IPS-15b (cell line): ENCODE data around the gene RAD51B.
"Not testable (repeated sequence)": the region's sequence is repeated elsewhere in the genome, so short reads cannot be mapped to it uniquely, and the experiment has no call there.

Experiments used
- H3K27me3 ChIP-seq: one replicate; pipeline ENCODE4 v1.6.1; 2013; ENCODE audit warnings: low read length; ENCODE audit not compliant: control insufficient read depth, insufficient read depth
- H3K36me3 ChIP-seq: one replicate; pipeline ENCODE4 v1.6.1; 2013; ENCODE audit warnings: low read length; ENCODE audit not compliant: control insufficient read depth, insufficient read depth
- H3K4me1 ChIP-seq: one replicate; pipeline ENCODE4 v1.6.1; 2013; ENCODE audit warnings: mild to moderate bottlenecking, low read length; ENCODE audit not compliant: control insufficient read depth, insufficient read depth
- H3K4me3 ChIP-seq: one replicate; pipeline ENCODE4 v1.5.1; 2013; ENCODE audit warnings: low read depth, low read length
- H3K9ac ChIP-seq: one replicate; pipeline ENCODE4 v1.6.1; 2013; ENCODE audit warnings: low read depth, mild to moderate bottlenecking, low read length
- H3K9me3 ChIP-seq: one replicate; pipeline ENCODE4 v1.6.1; 2013; ENCODE audit warnings: mild to moderate bottlenecking, low read length; ENCODE audit not compliant: control insufficient read depth, insufficient read depth

The RAD51B gene

GRCh38 chr14:68041876-68042354, 222.3 kb downstream of the RAD51B start:
- H3K36me3 ChIP-seq, result no peaks in the 10 kb centered on the region
- peaks cover 45% of the 10 kb centered on the region for H3K4me1 ChIP-seq

GRCh38 chr14:68042586-68043210, 223.1 kb downstream of the RAD51B start:
- Histone ChIP-seq H3K9ac (no peak overlapping the region), H3K36me3 (no peaks in the 10 kb centered on the region), H3K4me3 (no peak overlapping the region), H3K9me3 (no peaks in the 10 kb centered on the region), H3K4me1 (peaks cover 45% of the 10 kb centered on the region), H3K27me3 (no peaks in the 10 kb centered on the region)

More at GRCh38 chr14:68041876-68042354, 222.3 kb downstream of the RAD51B start:
- no peak overlapping the region for H3K9ac ChIP-seq
- no peaks in the 10 kb centered on the region for H3K9me3 ChIP-seq
- H3K4me3 ChIP-seq, result no peak overlapping the region
- no peaks in the 10 kb centered on the region for H3K27me3 ChIP-seq

GRCh38 chr14:68043752-68044151, 224.2 kb downstream of the RAD51B start:
- Histone ChIP-seq H3K27me3 (no peaks in the 10 kb centered on the region), H3K4me3 (no peak overlapping the region), H3K9ac (no peak overlapping the region), H3K4me1 (peaks cover 45% of the 10 kb centered on the region), H3K36me3 (no peaks in the 10 kb centered on the region), H3K9me3 (no peaks in the 10 kb centered on the region)

GRCh38 chr14:68047906-68048305, 228.3 kb downstream of the RAD51B start:
- Histone ChIP-seq H3K27me3 (no peaks in the 10 kb centered on the region), H3K9me3 (no peaks in the 10 kb centered on the region), H3K36me3 (no peaks in the 10 kb centered on the region), H3K4me1 (peaks cover 12% of the 10 kb centered on the region), H3K4me3 (no peak overlapping the region), H3K9ac (no peak overlapping the region)

GRCh38 chr14:68048815-68049214, 229.2 kb downstream of the RAD51B start:
- H3K36me3 ChIP-seq, H3K27me3 ChIP-seq, H3K4me3 ChIP-seq, H3K4me1 ChIP-seq, H3K9ac ChIP-seq, H3K9me3 ChIP-seq: not testable (repeated sequence)

GRCh38 chr14:68050177-68050576, 230.6 kb downstream of the RAD51B start:
- H3K27me3 ChIP-seq, result no peaks in the 10 kb centered on the region

GRCh38 chr14:68051146-68051545, 231.6 kb downstream of the RAD51B start:
- Histone ChIP-seq H3K4me1 (no peaks in the 10 kb centered on the region), H3K9ac (no peak overlapping the region), H3K4me3 (no peak overlapping the region), H3K27me3 (no peaks in the 10 kb centered on the region), H3K9me3 (no peaks in the 10 kb centered on the region), H3K36me3 (no peaks in the 10 kb centered on the region)

More at GRCh38 chr14:68050177-68050576, 230.6 kb downstream of the RAD51B start:
- H3K4me3 ChIP-seq, result no peak overlapping the region
- H3K9me3 ChIP-seq, result no peaks in the 10 kb centered on the region
- H3K9ac ChIP-seq, result no peak overlapping the region
- H3K4me1 ChIP-seq, result no peaks in the 10 kb centered on the region
- no peaks in the 10 kb centered on the region for H3K36me3 ChIP-seq

- Histone ChIP-seq H3K9me3 (no peaks in the 10 kb centered on the region), H3K9ac (no peak overlapping the region), H3K4me3 (no peak overlapping the region), H3K4me1 (no peaks in the 10 kb centered on the region), H3K36me3 (no peaks in the 10 kb centered on the region), H3K27me3 (no peaks in the 10 kb centered on the region)
These were observed 240.6 kb downstream of the RAD51B start for GRCh38 chr14:68060198-68060597.

GRCh38 chr14:68062651-68063050, 243.1 kb downstream of the RAD51B start:
- Histone ChIP-seq H3K4me1 (no peaks in the 10 kb centered on the region), H3K36me3 (no peaks in the 10 kb centered on the region), H3K4me3 (no peak overlapping the region), H3K9me3 (no peaks in the 10 kb centered on the region), H3K9ac (no peak overlapping the region), H3K27me3 (no peaks in the 10 kb centered on the region)

- no peaks in the 10 kb centered on the region for H3K27me3 ChIP-seq
- no peak overlapping the region for H3K4me3 ChIP-seq
- no peaks in the 10 kb centered on the region for H3K36me3 ChIP-seq
- no peaks in the 10 kb centered on the region for H3K9me3 ChIP-seq
- H3K4me1 ChIP-seq, result no peaks in the 10 kb centered on the region
- no peak overlapping the region for H3K9ac ChIP-seq
These were observed 245.7 kb downstream of the RAD51B start for GRCh38 chr14:68065322-68065721.

GRCh38 chr14:68074765-68075381, 255.3 kb downstream of the RAD51B start:
- no peaks in the 10 kb centered on the region for H3K4me1 ChIP-seq
- no peak overlapping the region for H3K4me3 ChIP-seq
- no peaks in the 10 kb centered on the region for H3K36me3 ChIP-seq
- H3K27me3 ChIP-seq, result no peaks in the 10 kb centered on the region
- H3K9me3 ChIP-seq, result no peaks in the 10 kb centered on the region
- no peak overlapping the region for H3K9ac ChIP-seq

- Histone ChIP-seq H3K36me3 (no peaks in the 10 kb centered on the region), H3K9me3 (no peaks in the 10 kb centered on the region), H3K27me3 (no peaks in the 10 kb centered on the region), H3K4me1 (no peaks in the 10 kb centered on the region), H3K9ac (peak overlapping the region; percentile 39), H3K4me3 (no peak overlapping the region)
These were observed 255.9 kb downstream of the RAD51B start for GRCh38 chr14:68075382-68076029.
